ENCODE results near the gene AOPEP.

Gene AOPEP

GRCh38 chr9:94758880-94759279 is 32.4 kb downstream of the AOPEP start:
- no peak for TF ChIP-seq CTCF (IDR thresholded peaks at IDR 0.05; ENCODE audit: borderline replicate concordance, insufficient read depth, low read depth, low read length)
- H3K4me3 ChIP-seq (ENCODE audit: low read depth, low read length) = no peak overlapping the region

GRCh38 chr9:94760010-94760409 is 33.5 kb downstream of the AOPEP start:
- no peak overlapping the region for H3K4me3 ChIP-seq (ENCODE audit: low read depth, low read length)
- no peak for TF ChIP-seq CTCF (IDR thresholded peaks at IDR 0.05; ENCODE audit: borderline replicate concordance, insufficient read depth, low read depth, low read length)

- H3K4me3 ChIP-seq (ENCODE audit: low read depth, low read length) = no peak overlapping the region
- TF ChIP-seq CTCF (IDR thresholded peaks at IDR 0.05; ENCODE audit: borderline replicate concordance, insufficient read depth, low read depth, low read length) = no peak
Observed at GRCh38 chr9:94760660-94761059, 34.2 kb downstream of the AOPEP start.

GRCh38 chr9:94761481-94761880 is 35.0 kb downstream of the AOPEP start:
- TF ChIP-seq CTCF (IDR thresholded peaks at IDR 0.05; ENCODE audit: borderline replicate concordance, insufficient read depth, low read depth, low read length) = no peak
- no peak overlapping the region for H3K4me3 ChIP-seq (ENCODE audit: low read depth, low read length)

GRCh38 chr9:94767331-94768072 is 41.0 kb downstream of the AOPEP start:
- TF ChIP-seq CTCF (IDR thresholded peaks at IDR 0.05; ENCODE audit: borderline replicate concordance, insufficient read depth, low read depth, low read length) = no peak
- no peak overlapping the region for H3K4me3 ChIP-seq (ENCODE audit: low read depth, low read length)

GRCh38 chr9:94768766-94769165 is 42.3 kb downstream of the AOPEP start:
- no peak for TF ChIP-seq CTCF (IDR thresholded peaks at IDR 0.05; ENCODE audit: borderline replicate concordance, insufficient read depth, low read depth, low read length)

GRCh38 chr9:94770334-94770733 is 43.8 kb downstream of the AOPEP start:
- no peak overlapping the region for H3K4me3 ChIP-seq (ENCODE audit: low read depth, low read length)
- no peak for TF ChIP-seq CTCF (IDR thresholded peaks at IDR 0.05; ENCODE audit: borderline replicate concordance, insufficient read depth, low read depth, low read length)

More at GRCh38 chr9:94768766-94769165, 42.3 kb downstream of the AOPEP start:
- H3K4me3 ChIP-seq (ENCODE audit: low read depth, low read length) = no peak overlapping the region

Measured in GM12875 (cell line).